ENCODE results near the gene BICRA. TPM values are rescaled to one million over a fixed set of nuclear protein-coding genes. Genes with fewer than 3 reads are reported as not detected.

BICRA gene
- polyA plus RNA-seq, 3 donors: 0.08 to 4.6 TPM; not detected in 1

DNA sequence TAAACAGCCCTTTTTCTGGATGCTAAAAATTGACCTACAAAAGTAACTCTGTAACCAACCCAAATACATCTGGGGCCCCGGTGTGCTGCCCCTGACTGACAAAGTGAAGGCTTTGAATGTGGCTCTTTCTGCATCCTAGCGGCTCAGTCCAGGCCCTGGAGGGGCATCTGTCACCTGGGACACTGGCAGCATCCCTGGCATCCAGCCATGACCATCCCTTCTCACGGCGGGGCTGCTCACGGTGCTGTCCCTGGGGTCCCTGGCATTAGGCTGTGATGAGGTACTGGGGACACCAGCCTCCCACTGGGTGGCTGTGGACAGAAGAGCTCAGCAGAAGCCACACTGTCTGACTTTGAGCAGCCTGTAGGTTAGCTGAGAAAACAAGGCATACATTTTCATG, 34.3 kb downstream of the BICRA start:
- TF ChIP-seq, protein P1, sequence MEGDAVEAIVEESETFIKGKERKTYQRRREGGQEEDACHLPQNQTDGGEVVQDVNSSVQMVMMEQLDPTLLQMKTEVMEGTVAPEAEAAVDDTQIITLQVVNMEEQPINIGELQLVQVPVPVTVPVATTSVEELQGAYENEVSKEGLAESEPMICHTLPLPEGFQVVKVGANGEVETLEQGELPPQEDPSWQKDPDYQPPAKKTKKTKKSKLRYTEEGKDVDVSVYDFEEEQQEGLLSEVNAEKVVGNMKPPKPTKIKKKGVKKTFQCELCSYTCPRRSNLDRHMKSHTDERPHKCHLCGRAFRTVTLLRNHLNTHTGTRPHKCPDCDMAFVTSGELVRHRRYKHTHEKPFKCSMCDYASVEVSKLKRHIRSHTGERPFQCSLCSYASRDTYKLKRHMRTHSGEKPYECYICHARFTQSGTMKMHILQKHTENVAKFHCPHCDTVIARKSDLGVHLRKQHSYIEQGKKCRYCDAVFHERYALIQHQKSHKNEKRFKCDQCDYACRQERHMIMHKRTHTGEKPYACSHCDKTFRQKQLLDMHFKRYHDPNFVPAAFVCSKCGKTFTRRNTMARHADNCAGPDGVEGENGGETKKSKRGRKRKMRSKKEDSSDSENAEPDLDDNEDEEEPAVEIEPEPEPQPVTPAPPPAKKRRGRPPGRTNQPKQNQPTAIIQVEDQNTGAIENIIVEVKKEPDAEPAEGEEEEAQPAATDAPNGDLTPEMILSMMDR (IDR thresholded peaks at IDR 0.05): no peak
- no peak overlapping the region for H3K4me2 ChIP-seq (replicated peaks; ENCODE audit: extremely low read depth, low read length, poor library complexity, severe bottlenecking)
- no peaks in the 10 kb centered on the region for H3K9me3 ChIP-seq (replicated peaks in 1 of 2; ENCODE audit: control insufficient read depth in 1 of 2, insufficient read depth in 1 of 2, low read length in 2 of 2)
- H3K4me3 ChIP-seq (replicated peaks in 1 of 3; ENCODE audit: low read depth in 2 of 3, low read length in 3 of 3): no peak overlapping the region
- Mint-ChIP-seq H3K4me3 (no peak overlapping the region), H3K4me1 (peaks cover 25% of the 10 kb centered on the region), H3K27ac (no peak overlapping the region), H3K27me3 (ENCODE audit: low read depth in 3 of 3) (peaks cover 0 to 5% (median 0%) of the 10 kb centered on the region in 3 donors), H3K36me3 (peaks cover 30 to 46% of the 10 kb centered on the region in 2 donors), H3K9me3 (peaks cover 0 to 3% (median 0%) of the 10 kb centered on the region in 7 donors)
- peaks cover 9 to 31% of the 10 kb centered on the region in 2 donors for H3K36me3 ChIP-seq (replicated peaks in 1 of 2; ENCODE audit: control insufficient read depth in 1 of 2, insufficient read depth in 2 of 2, low read length in 2 of 2)
- DNase-seq: no peak
- intact Hi-C loops (cut with micrococcal nuclease): no loop called here
- H4K20me1 ChIP-seq (ENCODE audit: insufficient read depth, low read length): peaks cover 97% of the 10 kb centered on the region
- H2AFZ ChIP-seq (ENCODE audit: insufficient read depth, low read depth, low read length, poor library complexity, severe bottlenecking): no peak overlapping the region
- H3K9ac ChIP-seq (ENCODE audit: insufficient read depth, low read length, poor library complexity, severe bottlenecking): no peak overlapping the region
- no peak overlapping the region for H3K27ac ChIP-seq (ENCODE audit: low read depth in 1 of 2, low read length in 2 of 2)
- WGBS (ENCODE audit: insufficient coverage): 96% methylated on average over 4 of the region's 5 CpGs
- no peaks in the 10 kb centered on the region for H3K27me3 ChIP-seq (ENCODE audit: control insufficient read depth in 2 of 2, insufficient read depth in 2 of 2, low read length in 2 of 2)
- H3K4me1 ChIP-seq (ENCODE audit: control insufficient read depth in 1 of 2, insufficient read depth in 2 of 2, low read length in 2 of 2): peaks cover 4 to 7% of the 10 kb centered on the region in 2 donors
- peaks cover 93% of the 10 kb centered on the region for H3K79me2 ChIP-seq (ENCODE audit: insufficient read depth, low read length)

DNA sequence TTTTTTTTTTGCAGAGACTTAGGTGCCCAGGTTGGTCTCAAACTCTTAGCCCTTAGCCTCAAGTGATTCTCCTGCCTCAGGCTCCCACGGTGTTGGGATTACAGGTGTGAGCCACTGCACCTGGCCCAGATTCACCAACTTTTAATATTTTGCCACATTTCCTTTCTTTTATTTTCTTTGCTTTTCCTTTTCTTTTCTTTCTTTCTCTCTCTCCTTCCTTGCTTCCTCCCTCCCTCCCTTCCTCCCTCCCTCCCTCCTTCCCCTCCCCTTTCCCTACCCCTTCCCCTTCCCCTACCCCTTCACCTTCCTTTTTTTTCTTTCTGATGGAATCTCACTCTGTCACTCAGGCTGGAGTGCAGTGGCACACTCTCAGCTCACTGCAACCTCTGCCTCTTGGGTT, 35.3 kb downstream of the BICRA start:
- Mint-ChIP-seq H3K9me3 (peaks cover 0 to 3% (median 0%) of the 10 kb centered on the region in 7 donors), H3K4me3 (no peak overlapping the region), H3K27me3 (ENCODE audit: low read depth in 3 of 3) (peaks cover 0 to 5% (median 0%) of the 10 kb centered on the region in 3 donors), H3K27ac (peak overlapping the region in 1 of 7 donors; percentile 74), H3K36me3 (peaks cover 28 to 39% of the 10 kb centered on the region in 2 donors), H3K4me1 (peaks cover 24% of the 10 kb centered on the region)
- no CpG with 5 or more reads among the region's 1 CpG for WGBS (ENCODE audit: insufficient coverage)
- Histone ChIP-seq H3K4me1 (ENCODE audit: control insufficient read depth in 1 of 2, insufficient read depth in 2 of 2, low read length in 2 of 2) (peaks cover 4 to 7% of the 10 kb centered on the region in 2 donors), H3K27me3 (ENCODE audit: control insufficient read depth in 2 of 2, insufficient read depth in 2 of 2, low read length in 2 of 2) (no peaks in the 10 kb centered on the region), H3K4me3 (replicated peaks in 1 of 3; ENCODE audit: low read depth in 2 of 3, low read length in 3 of 3) (no peak overlapping the region), H3K36me3 (replicated peaks in 1 of 2; ENCODE audit: control insufficient read depth in 1 of 2, insufficient read depth in 2 of 2, low read length in 2 of 2) (peaks cover 9 to 31% of the 10 kb centered on the region in 2 donors), H3K9ac (ENCODE audit: insufficient read depth, low read length, poor library complexity, severe bottlenecking) (no peak overlapping the region), H3K4me2 (replicated peaks; ENCODE audit: extremely low read depth, low read length, poor library complexity, severe bottlenecking) (no peak overlapping the region), H4K20me1 (ENCODE audit: insufficient read depth, low read length) (peaks cover 97% of the 10 kb centered on the region), H3K27ac (ENCODE audit: low read depth in 1 of 2, low read length in 2 of 2) (no peak overlapping the region), H2AFZ (ENCODE audit: insufficient read depth, low read depth, low read length, poor library complexity, severe bottlenecking) (no peak overlapping the region), H3K9me3 (replicated peaks in 1 of 2; ENCODE audit: control insufficient read depth in 1 of 2, insufficient read depth in 1 of 2, low read length in 2 of 2) (no peaks in the 10 kb centered on the region), H3K79me2 (ENCODE audit: insufficient read depth, low read length) (peaks cover 88% of the 10 kb centered on the region)
- intact Hi-C loops (cut with micrococcal nuclease): no loop called here
- TF ChIP-seq, protein P1 (IDR thresholded peaks at IDR 0.05): no peak
- DNase-seq: no peak

All from CD14-positive monocyte (primary cell).